Progenitor cell of endocrine pancreas (in vitro differentiated cells): ENCODE measurements around the gene F9. TPM values are rescaled to one million over a fixed set of nuclear protein-coding genes. Genes with fewer than 3 reads are reported as not detected.

Experiments
- DNase-seq: peaks from one replicate; pipeline ENCODE4 v3.0.0; 2021; ENCODE audit warnings: low spot score; ENCODE audit not compliant: unreplicated experiment
- H3K27ac Mint-ChIP-seq: 2 replicates; pipeline ENCODE4 v1.8.0; 2021; ENCODE audit warnings: mild to moderate bottlenecking, moderate library complexity, mixed read lengths
- H3K27me3 Mint-ChIP-seq: 2 replicates; pipeline ENCODE4 v1.8.0; 2021; ENCODE audit warnings: mixed read lengths
- H3K36me3 Mint-ChIP-seq: 2 replicates; pipeline ENCODE4 v1.8.0; 2022; ENCODE audit warnings: mixed read lengths; ENCODE audit not compliant: insufficient read depth
- H3K4me1 Mint-ChIP-seq: 2 replicates; pipeline ENCODE4 v1.8.0; 2021; ENCODE audit warnings: low read depth, mixed read lengths
- H3K4me3 Mint-ChIP-seq: 2 replicates; pipeline ENCODE4 v1.8.0; 2021; ENCODE audit warnings: low read depth, mild to moderate bottlenecking, moderate library complexity, mixed read lengths
- H3K9me3 Mint-ChIP-seq: 2 replicates; pipeline ENCODE4 v1.8.0; 2021; ENCODE audit warnings: low read depth, mixed read lengths
- CTCF ChIP-seq: fragments of 200-600 bp; sonication (generic); IDR thresholded peaks from one replicate; pipeline ENCODE4 v1.5.0; 2021; ENCODE audit warnings: antibody characterized with exemption, mild to moderate bottlenecking; ENCODE audit not compliant: unreplicated experiment
- total RNA-seq: library from RNA; stranded (reverse); gene quantifications from 2 replicates; pipeline ENCODE4 v1.2.1, GENCODE V29; 2021

F9 gene
- total RNA-seq, 1 donor from 2014 or later = not detected

GRCh38 chrX:139559383-139560042 is 29.0 kb downstream of the F9 start:
- TF ChIP-seq CTCF = peak; percentile 81
- no peaks in the 10 kb centered on the region for H3K9me3 Mint-ChIP-seq
- H3K4me1 Mint-ChIP-seq = peaks cover 4% of the 10 kb centered on the region
- H3K4me3 Mint-ChIP-seq = no peak overlapping the region
- H3K27me3 Mint-ChIP-seq = no peaks in the 10 kb centered on the region
- DNase-seq = peak; percentile 30
- no peaks in the 10 kb centered on the region for H3K36me3 Mint-ChIP-seq
- H3K27ac Mint-ChIP-seq = no peak overlapping the region

GRCh38 chrX:139560221-139560620 is 29.7 kb downstream of the F9 start:
- H3K36me3 Mint-ChIP-seq = no peaks in the 10 kb centered on the region
- no peaks in the 10 kb centered on the region for H3K9me3 Mint-ChIP-seq
- H3K4me1 Mint-ChIP-seq = no peaks in the 10 kb centered on the region
- H3K27ac Mint-ChIP-seq = no peak overlapping the region
- H3K27me3 Mint-ChIP-seq = no peaks in the 10 kb centered on the region
- no peak overlapping the region for H3K4me3 Mint-ChIP-seq
- DNase-seq = no peak
- TF ChIP-seq CTCF = no peak

GRCh38 chrX:139563251-139563650 is 32.7 kb downstream of the F9 start:
- Mint-ChIP-seq H3K4me1 (no peaks in the 10 kb centered on the region), H3K4me3 (no peak overlapping the region), H3K36me3 (no peaks in the 10 kb centered on the region), H3K27me3 (no peaks in the 10 kb centered on the region), H3K27ac (no peak overlapping the region), H3K9me3 (no peaks in the 10 kb centered on the region)
- TF ChIP-seq CTCF = no peak
- no peak for DNase-seq

GRCh38 chrX:139566981-139567380 is 36.4 kb downstream of the F9 start:
- no peak overlapping the region for H3K27ac Mint-ChIP-seq
- no peak overlapping the region for H3K4me3 Mint-ChIP-seq
- TF ChIP-seq CTCF = no peak
- H3K4me1 Mint-ChIP-seq = no peaks in the 10 kb centered on the region
- no peaks in the 10 kb centered on the region for H3K9me3 Mint-ChIP-seq
- H3K36me3 Mint-ChIP-seq = no peaks in the 10 kb centered on the region
- no peak for DNase-seq
- no peaks in the 10 kb centered on the region for H3K27me3 Mint-ChIP-seq

- Mint-ChIP-seq H3K4me1 (peaks cover 5% of the 10 kb centered on the region), H3K4me3 (no peak overlapping the region), H3K27ac (no peak overlapping the region), H3K9me3 (no peaks in the 10 kb centered on the region), H3K36me3 (no peaks in the 10 kb centered on the region), H3K27me3 (no peaks in the 10 kb centered on the region)
- no peak for TF ChIP-seq CTCF
- DNase-seq = no peak
Measured at GRCh38 chrX:139581068-139581467, 50.5 kb downstream of the F9 start.
